GM12801 (cell line): ENCODE data around the gene AATK.

Experiments
- TF ChIP-seq, protein P1 (sequence below): IDR thresholded peaks from one replicate; pipeline ENCODE4 v1.5.1; 2011; ENCODE audit warnings: control low read depth; ENCODE audit not compliant: insufficient read length; ENCODE audit errors: extremely low read depth

Gene AATK

DNA sequence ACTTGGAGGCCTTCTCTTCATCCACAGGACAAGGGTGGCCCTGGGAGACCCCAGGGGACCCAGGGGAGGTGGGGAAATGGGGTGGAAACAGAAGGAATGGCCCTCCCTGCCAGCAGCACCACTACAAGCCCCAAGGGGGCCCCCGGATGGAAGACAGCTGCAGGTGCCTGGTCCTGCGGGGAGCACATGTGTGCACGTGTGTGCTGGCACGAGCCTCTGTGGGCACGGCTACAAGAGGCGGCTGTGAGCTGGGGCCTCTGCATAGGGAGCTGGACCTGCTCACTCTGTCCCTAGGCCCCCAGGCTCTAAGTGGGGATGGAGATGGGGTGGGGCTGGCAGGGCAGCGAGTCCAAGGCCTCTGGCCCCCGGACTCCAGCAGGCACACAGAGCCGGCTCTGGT is 13.2 kb upstream of the AATK start:
- TF ChIP-seq, protein P1, sequence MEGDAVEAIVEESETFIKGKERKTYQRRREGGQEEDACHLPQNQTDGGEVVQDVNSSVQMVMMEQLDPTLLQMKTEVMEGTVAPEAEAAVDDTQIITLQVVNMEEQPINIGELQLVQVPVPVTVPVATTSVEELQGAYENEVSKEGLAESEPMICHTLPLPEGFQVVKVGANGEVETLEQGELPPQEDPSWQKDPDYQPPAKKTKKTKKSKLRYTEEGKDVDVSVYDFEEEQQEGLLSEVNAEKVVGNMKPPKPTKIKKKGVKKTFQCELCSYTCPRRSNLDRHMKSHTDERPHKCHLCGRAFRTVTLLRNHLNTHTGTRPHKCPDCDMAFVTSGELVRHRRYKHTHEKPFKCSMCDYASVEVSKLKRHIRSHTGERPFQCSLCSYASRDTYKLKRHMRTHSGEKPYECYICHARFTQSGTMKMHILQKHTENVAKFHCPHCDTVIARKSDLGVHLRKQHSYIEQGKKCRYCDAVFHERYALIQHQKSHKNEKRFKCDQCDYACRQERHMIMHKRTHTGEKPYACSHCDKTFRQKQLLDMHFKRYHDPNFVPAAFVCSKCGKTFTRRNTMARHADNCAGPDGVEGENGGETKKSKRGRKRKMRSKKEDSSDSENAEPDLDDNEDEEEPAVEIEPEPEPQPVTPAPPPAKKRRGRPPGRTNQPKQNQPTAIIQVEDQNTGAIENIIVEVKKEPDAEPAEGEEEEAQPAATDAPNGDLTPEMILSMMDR, result no peak

GRCh38 chr17:81178136-81179091 is 12.4 kb upstream of the AATK start:
- TF ChIP-seq, protein P1, result no peak

- TF ChIP-seq, protein P1, result no peak
Observed at GRCh38 chr17:81176666-81177065, 10.6 kb upstream of the AATK start.

DNA sequence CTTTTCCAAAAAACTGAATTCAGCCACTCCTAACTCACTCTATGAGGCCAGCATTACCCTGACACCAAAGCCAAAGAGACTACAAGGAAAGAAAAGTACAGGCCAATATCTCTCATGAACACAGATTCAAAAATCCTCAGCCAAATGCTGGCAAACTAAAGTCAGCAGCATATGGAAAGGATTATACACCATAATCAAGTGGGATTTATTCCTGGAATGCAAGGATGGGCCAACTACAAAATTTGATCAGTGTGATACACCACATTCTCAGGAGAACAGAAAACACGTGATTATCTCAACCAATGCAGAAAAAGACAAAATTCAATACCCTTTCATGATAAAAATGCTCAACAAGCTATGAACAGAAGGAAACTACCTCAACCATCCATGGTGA is 7.7 kb upstream of the AATK start:
- TF ChIP-seq, protein P1, result no peak

- TF ChIP-seq, protein P1, result no peak
Observed at GRCh38 chr17:81173052-81173761, 7.2 kb upstream of the AATK start.

GRCh38 chr17:81171941-81172340 is 5.9 kb upstream of the AATK start:
- TF ChIP-seq, protein P1, result no peak

GRCh38 chr17:81170727-81171494 is 4.9 kb upstream of the AATK start:
- TF ChIP-seq, protein P1, result no peak
